GM19324 (cell line): ENCODE measurements around the gene NUDT9.
"Not testable (repeated sequence)": the region's sequence is repeated elsewhere in the genome, so short reads cannot be mapped to it uniquely, and the experiment has no call there.

Experiments used
- ATAC-seq: cut with Tn5 transposase; IDR thresholded peaks from one replicate; pipeline ENCODE4 v1.9.1; 2021; ENCODE audit warnings: mild to moderate bottlenecking, moderate library complexity; ENCODE audit not compliant: unreplicated experiment, low FRiP score

NUDT9 gene

DNA sequence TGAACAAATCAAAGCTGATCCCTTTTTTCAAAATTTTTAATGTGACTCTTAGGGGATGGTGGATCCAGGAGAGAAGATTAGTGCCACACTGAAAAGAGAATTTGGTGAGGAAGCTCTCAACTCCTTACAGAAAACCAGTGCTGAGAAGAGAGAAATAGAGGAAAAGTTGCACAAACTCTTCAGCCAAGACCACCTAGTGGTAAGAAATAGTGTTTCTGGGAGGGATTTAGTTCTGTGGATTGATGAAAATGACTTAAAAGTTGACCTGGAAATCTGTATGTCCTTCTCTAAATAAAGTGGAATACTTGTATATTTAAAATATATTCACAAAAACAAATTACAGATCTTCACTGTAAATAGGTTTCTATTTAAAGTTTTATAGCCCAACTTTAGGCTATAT lies 29.2 kb downstream of the NUDT9 start:
- ATAC-seq, result no peak

DNA sequence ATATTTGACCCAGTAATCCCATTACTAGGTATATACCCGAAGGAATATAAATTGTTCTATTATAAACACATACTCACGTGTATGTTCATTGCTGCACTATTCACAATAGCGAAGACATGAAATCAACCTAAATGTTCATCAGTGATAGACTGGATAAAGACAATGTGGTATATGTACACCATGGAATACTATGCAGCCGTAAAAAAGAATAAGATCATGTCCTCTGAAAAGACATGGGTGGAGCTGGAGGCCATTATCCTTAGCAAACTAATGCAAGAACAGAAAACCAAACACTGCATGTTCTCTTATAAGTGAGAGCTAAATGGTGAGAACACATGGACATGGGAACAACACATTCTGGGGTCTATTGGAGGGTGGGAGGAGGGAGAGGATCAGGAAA lies 36.5 kb downstream of the NUDT9 start:
- ATAC-seq, result no peak

DNA sequence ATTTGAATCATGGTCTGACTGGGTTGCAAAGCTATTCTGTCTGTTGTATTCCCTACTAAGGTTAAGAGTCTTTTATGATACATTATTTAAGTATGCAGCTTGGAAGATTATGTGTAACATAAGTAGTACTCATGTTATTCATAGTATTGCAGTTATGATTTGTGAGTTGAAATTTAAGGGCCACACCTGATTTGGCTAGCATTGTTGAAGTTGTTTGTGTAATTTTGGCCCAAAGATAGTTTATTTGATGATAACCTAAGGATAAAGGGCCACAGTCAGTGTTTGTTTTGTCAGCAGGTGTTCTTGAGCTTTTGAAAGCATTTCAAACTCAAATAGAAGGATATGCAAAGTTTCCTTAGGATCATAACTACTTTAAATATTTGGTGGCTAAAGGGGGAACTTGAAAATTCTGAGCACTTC lies 38.9 kb downstream of the NUDT9 start:
- no peak for ATAC-seq

DNA sequence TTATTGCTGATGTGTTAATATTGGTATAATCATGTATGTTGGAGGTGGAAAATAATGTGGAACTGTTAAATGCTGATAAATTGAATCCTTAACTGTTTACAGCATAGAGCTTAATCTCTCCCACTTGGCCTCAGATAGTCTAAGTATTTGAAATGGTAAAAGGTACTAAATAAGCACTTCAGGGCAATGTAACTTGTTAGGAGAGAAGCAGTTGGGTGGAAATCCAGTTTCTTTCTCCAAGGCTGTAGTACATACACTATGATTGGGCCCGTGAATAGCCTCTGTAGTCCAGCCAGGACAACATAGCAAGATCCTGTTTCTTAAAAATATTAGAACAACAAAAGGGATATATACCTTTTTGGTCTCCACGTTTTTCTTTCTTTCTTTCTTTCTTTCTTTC lies 39.7 kb downstream of the NUDT9 start:
- no peak for ATAC-seq

DNA sequence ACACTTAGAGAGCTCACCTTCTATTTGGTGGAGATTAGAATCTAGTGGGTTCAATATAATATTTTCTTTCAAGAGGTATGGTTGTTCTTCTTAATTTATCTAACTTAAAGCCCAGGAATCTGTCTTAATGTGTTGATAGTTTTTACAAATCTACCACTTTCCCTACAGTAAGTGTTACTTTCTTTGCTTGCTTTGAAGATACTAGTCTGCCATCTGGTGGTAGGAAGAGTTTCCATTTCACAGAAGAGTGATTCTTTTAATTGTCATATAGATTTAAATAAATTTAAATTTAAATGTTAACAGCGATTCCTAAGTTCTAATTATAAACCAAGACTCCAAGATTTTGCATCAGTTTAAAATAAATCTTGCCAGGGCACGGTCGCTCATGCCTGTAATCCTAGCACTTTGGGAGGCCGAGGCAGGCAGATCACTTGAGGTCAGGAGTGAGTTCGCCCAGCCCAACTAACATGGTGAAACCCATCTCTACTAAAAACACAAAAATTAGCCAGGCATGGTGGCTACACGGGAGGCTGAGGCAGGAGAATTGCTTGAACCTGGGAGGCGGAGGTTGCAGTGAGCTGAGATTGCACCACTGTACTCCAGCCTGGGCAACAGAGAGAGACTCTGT lies 43.5 kb downstream of the NUDT9 start:
- ATAC-seq, result no peak

DNA sequence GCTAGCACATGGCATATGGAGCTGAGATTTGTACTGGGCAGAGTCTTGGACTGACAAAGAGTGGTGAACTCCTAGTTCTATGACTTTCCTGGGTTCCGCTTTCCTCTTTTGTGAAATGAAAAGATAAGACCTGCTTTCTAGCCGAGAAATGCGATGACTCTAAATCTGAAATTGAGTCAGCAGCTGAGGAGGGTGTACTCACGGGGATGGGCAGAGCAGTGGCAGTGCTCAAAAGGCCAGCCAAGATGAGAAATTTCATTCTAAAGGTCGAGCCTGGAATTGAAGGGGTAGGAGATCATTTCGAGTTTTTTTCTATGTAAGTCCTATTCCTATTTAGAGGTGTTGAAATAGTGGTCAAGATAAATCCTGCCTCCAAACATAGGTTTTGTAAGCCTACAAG lies 47.0 kb downstream of the NUDT9 start:
- ATAC-seq, result no peak

DNA sequence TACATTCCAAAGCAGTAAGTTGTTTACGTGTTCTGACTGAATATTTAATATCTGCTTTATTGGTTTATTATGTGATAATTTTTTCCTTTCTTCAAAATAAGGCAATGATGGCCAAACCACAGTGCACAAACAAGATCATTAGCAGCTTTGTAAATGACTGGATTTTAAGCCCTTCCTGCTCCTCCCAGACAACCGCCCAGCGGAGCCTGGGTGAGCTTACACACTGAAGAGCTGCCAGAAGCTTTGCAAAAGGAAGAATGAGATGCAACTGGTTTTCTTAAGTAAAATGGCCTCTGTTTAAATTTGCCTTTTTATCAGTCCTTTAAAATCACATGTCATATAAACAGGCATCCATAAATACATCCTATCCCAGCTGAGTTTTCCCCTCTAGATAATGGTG lies 54.6 kb downstream of the NUDT9 start:
- ATAC-seq, result no peak

DNA sequence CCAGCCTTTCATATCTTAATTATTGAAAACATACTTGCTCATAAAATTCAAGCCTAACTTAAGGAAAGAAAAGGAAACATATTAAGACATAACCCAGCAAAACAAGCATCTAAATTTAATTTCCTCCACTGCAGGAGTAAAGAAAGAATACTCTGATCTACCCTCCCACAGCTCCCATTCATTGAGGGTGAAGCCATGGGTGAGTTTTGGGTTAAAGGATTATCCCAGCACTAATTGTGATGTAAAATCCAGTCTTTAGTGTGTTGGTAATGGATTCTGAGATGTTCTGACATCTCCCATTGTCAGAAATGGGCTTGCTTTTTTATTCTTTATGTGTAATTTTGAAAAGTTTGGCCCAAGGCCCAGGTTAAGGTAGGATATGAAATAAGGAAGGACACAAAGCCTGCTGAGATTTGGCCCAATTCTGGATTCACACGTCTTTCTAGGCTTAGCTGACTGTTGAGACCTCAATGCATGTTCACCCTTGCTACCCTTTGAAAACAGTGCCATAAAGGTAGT lies 56.4 kb downstream of the NUDT9 start:
- ATAC-seq, result no peak

DNA sequence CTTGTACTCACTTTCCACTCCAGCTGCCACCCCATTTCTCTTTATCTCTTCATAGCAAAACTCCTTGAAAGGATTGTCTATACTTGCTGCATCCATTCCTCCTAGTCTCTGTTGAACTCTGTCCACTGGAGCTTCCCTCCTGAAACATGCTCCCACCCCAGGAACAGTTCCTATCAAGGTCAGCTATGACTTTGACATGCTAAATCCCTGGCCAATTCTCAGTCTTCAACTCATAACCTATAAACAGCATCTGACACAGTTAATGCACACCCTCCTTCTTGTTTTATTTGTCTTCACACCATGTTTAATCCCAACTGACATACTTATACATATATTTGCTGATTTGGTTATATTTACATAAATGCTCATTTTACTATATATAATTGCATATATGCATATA lies 59.0 kb downstream of the NUDT9 start:
- no peak for ATAC-seq

DNA sequence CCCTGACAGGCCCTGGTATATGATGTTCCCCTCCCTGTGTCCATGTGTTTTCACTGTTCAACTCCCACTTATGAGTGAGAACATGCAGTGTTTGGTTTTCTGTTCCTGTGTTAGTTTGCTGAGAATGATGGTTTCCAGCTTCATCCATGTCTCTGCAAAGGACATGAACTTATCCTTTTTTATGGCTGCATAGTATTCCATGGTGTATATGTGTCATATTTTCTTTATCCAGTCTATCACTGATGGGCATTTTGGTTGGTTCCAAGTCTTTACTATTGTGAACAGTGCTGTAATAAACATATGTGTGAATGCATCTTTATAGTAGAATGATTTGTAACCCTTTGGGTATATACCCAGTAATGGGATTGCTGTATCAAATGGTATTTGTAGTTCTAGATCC lies 60.9 kb downstream of the NUDT9 start:
- ATAC-seq, result not testable (repeated sequence)

DNA sequence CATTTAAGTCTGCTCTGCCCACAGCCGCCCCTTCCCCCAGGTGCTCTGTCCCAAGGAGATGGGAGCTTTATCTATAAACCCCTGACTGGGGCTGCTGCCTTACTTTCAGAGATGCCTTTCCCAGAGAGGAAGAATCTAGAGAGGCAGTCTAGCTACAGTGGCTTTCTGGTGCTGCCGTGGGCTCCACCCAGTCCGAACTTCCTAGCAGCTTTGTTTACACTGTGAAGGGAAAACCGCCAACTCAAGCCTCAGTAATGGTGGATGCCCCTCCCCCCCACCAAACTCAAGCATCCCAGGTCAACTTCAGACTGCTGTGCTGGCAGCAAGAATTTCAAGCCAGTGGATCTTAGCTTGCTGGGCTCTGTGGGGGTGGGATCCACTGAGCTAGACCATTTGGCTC lies 66.3 kb downstream of the NUDT9 start:
- not testable (repeated sequence) for ATAC-seq

DNA sequence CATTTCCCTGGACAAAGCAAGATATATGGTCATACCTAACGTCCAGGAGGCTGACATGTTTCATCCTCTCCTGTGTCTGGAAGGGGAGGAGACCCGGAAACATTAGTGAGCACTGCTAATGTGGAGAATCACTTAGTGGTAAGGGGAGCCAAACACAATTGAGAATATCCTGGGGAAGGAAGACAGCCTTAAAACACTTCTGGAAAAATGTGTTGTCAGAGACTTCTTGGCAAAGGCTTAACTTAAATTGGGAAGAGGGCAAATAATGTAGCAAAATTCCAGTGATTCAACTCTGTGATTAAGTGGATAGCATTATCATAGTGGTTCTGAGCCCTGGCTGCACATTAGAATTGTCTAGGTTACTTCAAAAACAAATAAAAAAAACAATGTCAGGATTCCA lies 67.3 kb downstream of the NUDT9 start:
- no peak for ATAC-seq

DNA sequence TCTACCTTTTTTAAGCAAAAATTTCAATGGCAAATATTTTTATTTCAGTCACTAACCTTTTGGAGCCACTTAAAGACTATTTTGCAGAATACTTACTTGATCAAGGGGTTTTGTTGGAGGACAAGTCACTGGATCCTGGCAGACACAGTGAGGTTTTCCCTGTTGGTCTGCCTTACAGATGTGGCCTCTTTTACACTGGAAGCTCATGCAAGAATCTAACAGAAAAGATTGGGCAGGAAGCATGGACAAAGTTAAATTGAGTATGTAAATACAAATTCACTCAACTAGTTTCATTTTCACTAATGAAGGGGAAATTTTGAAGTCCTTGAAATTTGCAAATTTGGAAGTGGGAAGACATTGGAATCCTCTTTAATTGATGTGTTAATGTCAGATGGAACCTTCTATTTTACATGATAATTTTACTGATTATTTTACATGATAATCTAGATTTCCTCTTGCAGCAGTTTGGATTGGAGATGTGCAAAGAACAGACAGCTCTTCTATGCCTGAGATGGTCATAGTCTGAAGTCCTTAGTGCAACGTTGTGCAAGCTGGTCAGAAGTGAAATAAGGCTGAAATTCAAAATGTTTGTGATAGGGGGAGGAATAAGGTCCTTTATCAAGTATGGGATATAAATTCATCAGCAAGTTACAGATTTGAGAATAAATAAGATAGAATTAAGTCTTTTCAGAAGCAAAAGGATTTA lies 68.4 kb downstream of the NUDT9 start:
- no peak for ATAC-seq

DNA sequence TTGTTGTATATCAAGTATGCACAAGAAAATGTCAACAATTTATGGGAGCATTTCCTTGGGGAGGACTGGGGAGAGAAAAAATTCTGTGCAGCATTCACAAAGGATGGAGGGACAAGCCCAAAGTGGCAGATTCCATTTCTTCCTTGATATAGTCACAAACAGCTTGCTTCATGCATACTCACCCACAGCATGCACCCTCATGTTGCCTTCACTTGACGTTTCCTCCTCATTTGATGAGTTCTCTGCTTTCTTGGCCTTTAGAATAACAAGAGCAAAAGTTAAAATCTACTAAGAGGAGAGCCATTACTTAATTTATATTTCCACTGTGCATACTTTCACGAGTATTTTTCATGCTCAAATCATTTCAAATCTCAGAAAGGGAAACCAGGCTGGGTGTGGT lies 69.1 kb downstream of the NUDT9 start:
- ATAC-seq, result no peak

DNA sequence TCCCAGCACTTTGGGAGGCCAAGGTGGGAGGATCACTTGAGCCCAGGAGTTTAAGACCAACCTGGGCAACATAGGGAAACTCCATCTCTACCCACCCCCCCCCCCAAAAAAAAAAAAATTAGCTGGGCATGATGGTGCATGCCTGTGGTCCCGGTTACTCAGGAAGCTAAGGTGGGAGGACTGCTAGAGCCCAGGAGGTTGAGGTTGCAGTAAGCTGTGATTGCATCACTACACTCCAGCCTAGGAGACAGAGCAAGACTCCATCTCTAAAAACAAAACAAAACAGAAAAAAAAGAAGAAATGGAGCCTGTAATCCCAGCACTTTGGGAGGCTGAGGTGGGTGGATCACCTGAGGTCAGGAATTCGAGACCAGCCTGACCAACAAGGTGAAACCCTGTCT lies 69.5 kb downstream of the NUDT9 start:
- not testable (repeated sequence) for ATAC-seq

DNA sequence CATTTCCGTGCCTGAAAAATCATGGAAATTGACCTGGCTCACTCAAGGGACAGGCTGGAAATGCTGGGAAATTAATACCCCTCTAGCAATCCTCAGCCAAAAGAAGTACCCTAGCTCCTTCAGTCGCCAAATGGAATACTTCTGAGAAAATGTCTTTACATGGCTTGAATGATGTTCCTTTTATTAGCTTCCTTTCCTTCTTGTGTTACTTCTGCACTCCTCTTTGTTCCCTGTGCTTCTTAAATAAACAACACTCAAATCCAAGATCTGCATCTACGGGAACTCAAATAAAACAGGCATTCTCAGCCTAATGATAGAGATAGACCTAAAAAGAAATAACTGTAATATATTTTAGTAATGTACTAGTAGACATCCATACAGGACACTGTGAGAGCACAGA lies 70.7 kb downstream of the NUDT9 start:
- ATAC-seq, result no peak

DNA sequence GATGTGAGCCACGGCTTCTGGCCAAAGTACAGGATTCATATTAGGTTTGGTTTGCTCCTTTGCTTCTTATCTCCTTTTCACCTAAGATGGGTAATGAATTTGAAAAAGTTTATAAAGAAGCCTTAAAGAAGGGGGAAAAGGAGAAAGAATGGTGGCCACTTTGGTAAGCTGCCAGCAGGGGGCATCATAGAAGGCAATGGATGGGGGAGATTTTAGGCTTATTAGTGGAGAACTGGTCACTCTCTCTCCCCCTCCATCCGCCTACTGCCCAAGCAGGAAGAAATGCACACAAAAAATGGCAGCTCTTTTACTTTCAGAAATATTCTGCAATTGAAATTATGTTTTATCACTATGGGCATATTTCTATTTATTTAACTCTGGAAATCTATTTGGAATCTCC lies 74.8 kb downstream of the NUDT9 start:
- ATAC-seq, result no peak

DNA sequence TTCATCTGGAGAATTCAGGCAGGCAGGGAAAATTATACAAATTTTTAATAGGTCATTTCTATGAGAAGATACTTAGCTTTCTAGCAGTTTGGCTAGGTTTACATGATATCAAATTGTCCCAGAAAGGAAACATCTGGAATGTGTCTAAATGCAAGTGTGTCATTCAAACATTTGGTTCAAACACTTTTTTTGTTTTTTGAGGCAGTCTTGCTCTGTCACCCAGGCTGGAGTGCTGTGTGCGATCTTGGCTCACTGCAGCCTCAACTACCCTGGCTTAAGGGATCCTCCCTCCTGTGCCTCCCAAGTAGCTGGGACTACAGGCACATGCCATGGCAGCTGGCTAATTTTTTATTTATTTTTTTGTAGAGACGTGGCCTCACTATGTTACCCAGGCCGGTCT lies 75.2 kb downstream of the NUDT9 start:
- ATAC-seq, result no peak

DNA sequence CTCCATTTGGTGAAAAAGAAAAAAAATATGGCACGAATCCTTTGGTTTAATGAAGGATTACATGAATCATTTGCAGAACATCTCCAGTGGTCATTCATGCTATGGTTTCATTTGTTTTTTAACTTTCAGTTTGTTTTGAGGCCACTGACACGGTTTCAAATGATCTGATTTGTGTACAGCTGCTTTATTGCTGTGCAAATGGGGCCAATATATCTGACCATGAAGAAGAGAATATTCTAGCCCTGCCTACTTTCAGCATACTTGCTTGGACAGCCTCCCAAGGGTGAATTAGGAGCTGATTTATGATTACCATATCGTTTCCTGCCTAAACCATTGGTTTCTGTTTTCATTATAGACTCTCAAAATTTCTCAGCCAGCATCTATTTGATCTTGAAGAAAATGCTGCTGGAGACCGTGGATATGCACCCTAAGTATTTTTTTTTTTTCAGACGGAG lies 76.1 kb downstream of the NUDT9 start:
- ATAC-seq, result peak; percentile 54

DNA sequence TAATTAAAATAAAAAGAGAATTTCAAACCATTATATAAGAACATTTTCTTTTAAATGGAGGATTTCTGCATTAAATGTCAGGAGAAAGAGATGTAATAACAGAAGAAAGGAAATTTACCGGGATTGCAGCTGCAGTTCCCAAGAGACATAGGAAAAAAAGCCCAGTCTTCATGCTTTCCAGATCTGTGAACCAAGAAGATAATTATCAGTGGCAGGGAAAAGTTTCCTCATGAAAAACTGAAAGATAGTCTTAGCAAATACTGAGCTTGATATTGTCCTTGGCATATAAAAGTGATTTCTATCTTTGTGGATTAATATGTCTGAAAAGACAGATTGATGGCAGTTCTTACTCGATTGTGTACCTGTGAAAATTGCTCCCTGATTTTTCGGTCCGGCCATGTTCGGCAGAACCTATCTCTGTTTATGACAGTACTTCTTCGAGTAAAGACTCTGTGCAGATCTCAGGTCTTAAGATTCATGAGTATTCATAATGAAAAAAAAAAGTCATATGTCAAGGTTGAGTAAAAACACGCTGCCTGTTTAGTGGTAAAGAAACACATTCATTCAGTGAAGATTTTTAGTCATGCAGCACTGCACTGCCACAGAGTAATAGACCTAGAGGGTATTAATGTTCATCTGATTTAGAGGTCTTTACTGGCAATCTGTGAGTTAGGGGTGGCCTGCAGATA lies 77.2 kb downstream of the NUDT9 start:
- ATAC-seq, result peak; percentile 53

DNA sequence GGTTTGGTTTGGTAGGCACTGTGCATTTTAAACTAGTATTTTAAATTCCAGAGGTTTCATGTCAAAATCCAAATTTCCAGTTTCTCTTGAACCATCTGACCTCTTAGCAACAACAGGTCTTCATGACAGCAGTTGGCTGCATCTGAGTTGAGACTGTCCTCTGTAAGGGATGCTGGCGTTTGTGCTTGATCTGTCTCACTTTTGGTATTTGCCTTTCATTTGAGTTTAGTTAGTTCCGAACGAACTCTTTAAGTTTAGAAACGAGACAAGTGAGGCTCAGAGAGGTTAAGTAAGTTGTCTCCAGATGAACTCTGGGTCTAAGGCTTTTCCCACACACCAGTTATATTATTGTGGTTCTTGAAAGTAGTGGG lies 77.7 kb downstream of the NUDT9 start:
- ATAC-seq, result peak; percentile 58
